ENCODE data around the gene NTM.

The NTM gene

DNA sequence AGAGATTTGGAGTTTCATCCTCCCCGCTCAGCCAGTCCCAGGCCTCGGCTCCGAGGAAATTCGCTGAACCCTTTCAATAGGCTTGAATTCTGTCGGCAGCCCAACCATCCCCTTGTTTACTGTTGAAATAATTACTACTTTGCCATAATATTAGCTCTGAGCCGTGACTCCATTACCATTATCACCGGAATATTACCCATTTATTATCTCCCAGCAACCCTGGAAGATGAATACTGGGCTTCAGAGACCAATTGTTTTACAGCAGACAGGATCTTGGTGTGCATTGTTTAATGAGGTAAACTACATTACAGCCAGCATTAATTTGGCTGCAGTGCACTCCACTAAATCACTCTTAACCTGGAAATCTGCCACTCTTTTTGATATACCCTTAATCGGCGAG is 867.4 kb downstream of the NTM start:
- Mint-ChIP-seq H3K36me3 (ENCODE audit: low read depth) (no peaks in the 10 kb centered on the region), H3K9me3 (no peaks in the 10 kb centered on the region), H3K4me3 (no peak overlapping the region), H3K27me3 (no peaks in the 10 kb centered on the region), H3K4me1 (ENCODE audit: low read depth) (no peaks in the 10 kb centered on the region), H3K27ac (no peak overlapping the region)
- intact Hi-C loops (cut with micrococcal nuclease) = no loop called here

DNA sequence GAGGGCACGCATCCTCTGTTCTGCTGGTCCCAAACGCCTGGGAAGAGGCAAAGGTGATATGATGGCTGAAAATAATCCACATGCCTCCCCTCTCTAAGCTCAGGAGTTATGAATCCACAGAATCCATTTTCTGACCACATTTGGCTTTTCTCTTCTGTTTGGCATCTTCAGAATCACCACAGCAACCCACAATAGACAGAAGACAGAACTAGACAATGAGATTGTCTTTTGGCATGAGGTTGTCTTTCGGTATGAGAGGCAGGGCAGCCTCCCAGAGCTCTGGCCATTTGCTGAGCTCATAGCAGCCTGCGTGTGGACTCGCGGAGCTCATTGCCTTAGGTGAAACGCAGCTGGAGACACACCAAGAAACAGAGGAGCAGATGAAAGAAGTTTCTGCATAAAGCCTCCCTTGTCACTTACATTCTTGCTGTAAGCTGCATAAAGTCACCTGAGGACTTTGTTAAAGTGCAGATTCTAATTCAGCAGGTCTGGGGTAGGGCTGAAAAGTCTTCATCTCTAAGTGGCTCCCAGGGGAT is 868.0 kb downstream of the NTM start:
- Mint-ChIP-seq H3K4me3 (no peak overlapping the region), H3K4me1 (ENCODE audit: low read depth) (no peaks in the 10 kb centered on the region), H3K9me3 (no peaks in the 10 kb centered on the region), H3K27ac (no peak overlapping the region), H3K27me3 (no peaks in the 10 kb centered on the region), H3K36me3 (ENCODE audit: low read depth) (no peaks in the 10 kb centered on the region)
- intact Hi-C loops (cut with micrococcal nuclease) = no loop called here

DNA sequence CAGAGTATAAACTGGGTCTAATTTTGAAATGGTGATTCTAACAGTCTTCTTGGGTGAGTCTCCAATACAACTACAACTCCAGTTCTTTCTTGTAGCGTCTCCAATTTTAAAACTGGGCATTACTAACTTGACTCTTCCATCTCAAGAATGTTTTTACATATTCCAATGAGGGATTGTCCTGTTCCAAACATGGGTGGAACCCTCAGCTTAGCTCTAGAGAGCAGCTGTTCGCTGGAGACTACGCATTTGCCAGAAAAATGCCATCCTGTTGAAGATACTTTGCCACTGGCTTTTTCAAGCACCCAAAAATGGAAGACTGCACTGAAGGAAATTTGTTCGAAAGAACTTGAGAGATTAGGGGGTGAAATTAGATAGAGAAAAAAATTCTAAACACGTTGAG is 870.0 kb downstream of the NTM start:
- Mint-ChIP-seq H3K4me3 (no peak overlapping the region), H3K36me3 (ENCODE audit: low read depth) (no peaks in the 10 kb centered on the region), H3K4me1 (ENCODE audit: low read depth) (no peaks in the 10 kb centered on the region), H3K9me3 (no peaks in the 10 kb centered on the region), H3K27me3 (no peaks in the 10 kb centered on the region), H3K27ac (no peak overlapping the region)
- intact Hi-C loops (cut with micrococcal nuclease) = no loop called here

DNA sequence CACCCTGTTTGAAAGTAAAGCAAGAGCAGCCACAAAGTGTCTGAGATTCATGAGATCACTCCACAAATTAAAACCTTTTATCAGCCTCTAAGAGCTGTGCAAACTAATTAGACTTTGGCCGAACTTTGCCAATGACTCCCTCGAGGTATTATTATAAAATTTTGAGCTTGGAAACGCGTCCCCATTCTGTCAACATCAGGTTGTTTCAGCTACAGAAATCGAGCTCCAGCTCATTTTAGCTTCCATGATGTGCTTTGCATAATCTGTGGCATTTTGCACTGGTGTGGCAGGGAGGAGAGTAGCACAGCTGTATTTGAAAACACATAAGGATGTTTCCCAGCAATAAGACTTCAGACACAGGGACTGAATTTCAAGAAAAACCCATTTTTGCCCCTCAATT is 872.2 kb downstream of the NTM start:
- Mint-ChIP-seq H3K4me3 (no peak overlapping the region), H3K4me1 (ENCODE audit: low read depth) (no peaks in the 10 kb centered on the region), H3K9me3 (no peaks in the 10 kb centered on the region), H3K27ac (no peak overlapping the region), H3K27me3 (no peaks in the 10 kb centered on the region), H3K36me3 (ENCODE audit: low read depth) (no peaks in the 10 kb centered on the region)
- intact Hi-C loops (cut with micrococcal nuclease) = no loop called here

DNA sequence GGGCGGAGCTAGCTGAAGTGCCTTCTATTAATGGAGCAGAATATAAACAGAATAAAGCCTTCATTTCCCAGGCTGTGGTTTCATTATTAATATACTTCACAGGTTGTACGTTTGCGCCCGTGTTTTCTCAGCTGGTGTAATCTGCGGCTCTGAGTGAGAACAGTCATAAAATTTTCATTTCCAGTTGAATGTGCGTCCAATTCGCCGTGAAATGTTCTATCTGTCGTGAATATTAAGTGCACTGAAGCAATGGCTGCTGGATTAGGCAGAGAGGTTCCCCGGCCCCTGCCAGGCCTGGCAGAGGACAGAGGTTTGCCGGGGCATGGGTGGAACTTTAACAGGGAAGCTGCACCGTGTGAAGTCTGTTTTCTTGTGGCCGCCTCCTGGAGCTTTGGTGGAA is 874.4 kb downstream of the NTM start:
- Mint-ChIP-seq H3K4me1 (ENCODE audit: low read depth) (no peaks in the 10 kb centered on the region), H3K27me3 (no peaks in the 10 kb centered on the region), H3K36me3 (ENCODE audit: low read depth) (no peaks in the 10 kb centered on the region), H3K9me3 (no peaks in the 10 kb centered on the region), H3K4me3 (no peak overlapping the region), H3K27ac (no peak overlapping the region)
- intact Hi-C loops (cut with micrococcal nuclease) = no loop called here

DNA sequence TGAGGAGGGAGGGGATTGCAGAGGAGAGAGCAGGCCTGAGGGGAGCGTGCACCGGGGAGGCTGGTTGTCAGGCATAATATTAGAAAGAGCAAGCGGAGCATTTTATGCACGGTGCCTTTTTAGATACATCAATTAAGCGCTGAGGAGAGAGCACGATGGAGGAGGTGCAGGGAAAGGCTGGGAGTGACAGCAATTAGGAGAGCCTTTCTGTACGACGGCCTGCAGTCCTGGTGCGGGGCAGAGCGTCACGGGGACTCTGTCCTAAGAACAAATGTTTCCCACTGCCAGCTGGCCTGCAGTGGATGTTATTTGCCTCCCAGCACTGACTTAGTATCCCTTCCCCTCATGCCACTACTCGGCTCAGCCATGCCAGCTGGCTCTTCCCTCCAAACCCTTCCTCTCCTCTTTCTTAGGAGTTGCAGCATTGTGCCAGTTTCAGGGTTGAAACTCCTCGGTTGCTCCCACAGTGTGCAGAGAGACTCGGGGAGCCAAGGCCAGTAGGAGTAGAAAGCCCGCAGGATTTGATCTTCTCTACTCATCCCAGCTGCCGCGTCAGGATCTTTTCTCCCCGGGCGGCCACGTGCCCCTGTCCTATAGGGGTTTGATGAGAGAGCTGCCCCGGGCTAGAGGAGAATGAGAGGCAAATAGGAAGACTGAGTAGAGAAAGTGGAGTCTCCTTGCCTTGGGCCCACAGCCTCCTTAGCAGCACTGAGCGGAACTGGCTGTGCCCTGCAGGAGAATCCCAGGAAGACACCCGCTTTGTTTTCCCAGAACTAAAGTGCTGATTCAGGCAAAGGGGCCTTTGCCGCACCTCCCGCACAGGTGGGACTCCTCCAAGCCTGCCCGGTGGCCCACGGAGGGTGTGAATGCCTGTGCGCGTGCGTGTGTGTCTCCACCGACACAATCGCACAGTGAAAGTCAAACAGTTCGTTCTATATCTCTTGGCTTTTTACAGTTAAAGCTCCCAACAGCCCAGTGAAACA is 875.3 kb downstream of the NTM start:
- Mint-ChIP-seq H3K9me3 (no peaks in the 10 kb centered on the region), H3K4me1 (ENCODE audit: low read depth) (no peaks in the 10 kb centered on the region), H3K27me3 (no peaks in the 10 kb centered on the region), H3K27ac (no peak overlapping the region), H3K4me3 (no peak overlapping the region), H3K36me3 (ENCODE audit: low read depth) (no peaks in the 10 kb centered on the region)
- intact Hi-C loops (cut with micrococcal nuclease) = no loop called here

DNA sequence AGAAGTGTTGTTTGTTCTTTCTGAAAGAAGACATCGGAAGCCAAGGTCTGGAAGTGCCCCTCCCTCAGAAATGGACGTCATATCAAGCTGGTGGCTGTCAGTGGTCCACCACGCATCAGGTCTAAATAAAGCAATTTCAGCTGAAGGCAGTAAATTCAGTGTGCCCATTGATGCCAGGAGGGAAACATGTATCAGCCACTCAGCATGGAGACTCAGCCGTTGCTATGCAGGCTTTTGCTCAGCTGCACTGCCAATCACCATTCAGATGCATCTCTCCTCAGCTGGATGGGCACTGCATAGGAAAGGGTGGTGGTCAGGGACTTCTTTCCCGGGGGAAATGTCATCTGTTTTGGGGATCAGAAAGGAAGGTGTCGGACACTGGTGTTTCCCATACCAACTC is 878.2 kb downstream of the NTM start:
- no peaks in the 10 kb centered on the region for H3K4me1 Mint-ChIP-seq (ENCODE audit: low read depth)
- H3K27me3 Mint-ChIP-seq = no peaks in the 10 kb centered on the region
- no peak overlapping the region for H3K4me3 Mint-ChIP-seq
- intact Hi-C loops (cut with micrococcal nuclease) = no loop called here
- no peaks in the 10 kb centered on the region for H3K9me3 Mint-ChIP-seq
- no peak overlapping the region for H3K27ac Mint-ChIP-seq
- H3K36me3 Mint-ChIP-seq (ENCODE audit: low read depth) = no peaks in the 10 kb centered on the region

DNA sequence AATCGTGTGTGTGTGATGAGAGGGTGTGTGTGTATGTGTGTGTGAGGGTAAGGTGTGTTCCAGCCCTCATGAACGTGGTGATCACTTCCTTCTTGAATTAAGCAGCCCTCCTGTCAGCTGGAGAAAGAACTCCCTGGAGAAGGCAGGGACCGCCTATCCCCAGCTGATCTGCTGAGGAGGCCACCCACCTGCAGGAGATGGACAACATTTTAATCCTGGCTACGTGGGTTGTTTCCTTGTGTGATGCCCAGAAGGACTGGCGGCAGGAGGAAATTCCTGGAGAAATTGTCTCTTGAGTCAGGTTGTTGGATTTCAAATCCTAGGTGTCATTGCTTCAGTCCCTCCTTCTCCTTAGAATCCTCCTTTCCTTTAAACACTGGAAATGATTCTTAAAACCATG is 878.8 kb downstream of the NTM start:
- intact Hi-C loops (cut with micrococcal nuclease) = no loop called here
- Mint-ChIP-seq H3K4me1 (ENCODE audit: low read depth) (no peaks in the 10 kb centered on the region), H3K9me3 (no peaks in the 10 kb centered on the region), H3K27me3 (no peaks in the 10 kb centered on the region), H3K4me3 (no peak overlapping the region), H3K36me3 (ENCODE audit: low read depth) (no peaks in the 10 kb centered on the region), H3K27ac (no peak overlapping the region)

DNA sequence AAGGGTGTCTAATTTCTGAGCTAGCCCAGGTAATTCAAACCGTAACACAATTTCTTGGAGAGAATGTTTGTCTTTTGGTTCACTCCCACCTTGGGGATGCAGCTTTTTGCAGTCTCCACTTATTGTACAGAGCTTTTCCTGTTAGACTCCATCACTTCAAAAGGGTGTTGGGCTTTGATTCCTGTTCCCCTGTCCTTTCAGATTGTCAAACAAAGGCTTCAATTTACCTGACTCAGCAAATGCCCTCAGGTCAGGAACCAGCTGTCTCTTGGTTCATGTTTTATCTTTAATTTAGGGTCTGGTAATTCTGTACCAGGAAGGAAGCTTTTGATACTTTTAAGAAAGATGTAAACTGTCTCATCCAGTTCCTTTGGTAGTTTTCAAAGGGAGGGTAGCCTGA is 880.6 kb downstream of the NTM start:
- Mint-ChIP-seq H3K9me3 (no peaks in the 10 kb centered on the region), H3K27me3 (no peaks in the 10 kb centered on the region), H3K36me3 (ENCODE audit: low read depth) (no peaks in the 10 kb centered on the region), H3K27ac (no peak overlapping the region), H3K4me1 (ENCODE audit: low read depth) (no peaks in the 10 kb centered on the region), H3K4me3 (no peak overlapping the region)
- intact Hi-C loops (cut with micrococcal nuclease) = no loop called here

DNA sequence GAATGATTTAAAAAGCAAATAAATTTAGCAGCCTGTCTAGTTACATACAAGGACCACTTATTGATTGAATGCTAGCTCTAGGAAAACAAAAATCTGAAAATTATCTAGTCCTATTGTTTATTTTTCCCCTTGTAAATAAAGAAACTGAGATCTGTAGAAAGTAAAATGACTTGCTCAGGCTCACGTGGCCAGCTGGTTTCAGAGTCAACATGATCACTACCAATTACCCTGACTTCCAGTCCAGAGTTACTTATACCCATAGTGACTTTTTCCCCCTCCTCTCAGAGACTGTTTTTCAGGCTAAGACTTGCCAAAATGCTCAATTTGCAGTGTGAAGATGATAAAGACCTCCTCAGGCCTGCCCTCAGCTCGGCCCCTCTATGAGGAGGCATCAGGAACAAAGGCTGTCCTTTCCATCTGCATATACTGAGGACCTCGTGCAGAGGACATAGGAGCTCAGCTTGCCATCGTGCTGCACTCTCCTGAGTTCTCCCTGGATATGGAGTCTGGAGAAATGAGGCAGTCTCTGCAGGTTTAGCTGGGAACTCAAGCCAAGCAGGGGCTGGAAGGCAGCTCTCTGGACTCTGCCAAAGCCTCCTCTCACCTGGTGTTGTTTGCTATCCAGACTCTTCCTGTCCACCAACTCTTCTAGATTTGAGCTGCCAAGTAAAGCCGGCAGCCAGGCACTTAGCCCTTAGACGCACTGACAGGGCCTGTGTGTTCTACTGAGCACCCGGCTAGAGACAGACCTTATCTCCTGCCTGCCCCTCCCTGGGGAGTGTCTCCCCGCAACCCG is 883.3 kb downstream of the NTM start:
- Mint-ChIP-seq H3K27me3 (no peaks in the 10 kb centered on the region), H3K4me1 (ENCODE audit: low read depth) (no peaks in the 10 kb centered on the region), H3K9me3 (no peaks in the 10 kb centered on the region), H3K36me3 (ENCODE audit: low read depth) (no peaks in the 10 kb centered on the region), H3K4me3 (no peak overlapping the region), H3K27ac (no peak overlapping the region)
- intact Hi-C loops (cut with micrococcal nuclease) = no loop called here

DNA sequence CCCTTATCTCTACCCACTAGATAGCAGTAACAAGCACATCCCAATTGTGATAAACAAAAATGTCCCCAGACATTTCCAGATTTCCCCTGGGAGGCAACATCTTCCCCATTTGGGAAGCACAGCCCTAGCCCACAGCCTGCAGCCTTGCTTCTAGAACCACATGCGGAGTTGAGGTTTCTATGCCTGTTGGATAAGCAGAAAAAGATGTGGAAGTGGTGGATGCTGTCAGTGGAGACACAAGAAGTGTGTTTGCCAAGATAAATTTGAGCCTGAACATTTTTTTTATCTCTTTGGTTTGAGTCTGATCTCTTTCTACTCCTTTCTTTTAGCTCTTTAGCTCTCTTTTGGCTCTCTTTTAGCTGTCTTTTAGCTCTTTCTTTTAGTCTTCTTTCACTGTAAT is 884.5 kb downstream of the NTM start:
- H3K4me1 Mint-ChIP-seq (ENCODE audit: low read depth) = no peaks in the 10 kb centered on the region
- no peaks in the 10 kb centered on the region for H3K9me3 Mint-ChIP-seq
- H3K36me3 Mint-ChIP-seq (ENCODE audit: low read depth) = no peaks in the 10 kb centered on the region
- H3K27me3 Mint-ChIP-seq = no peaks in the 10 kb centered on the region
- intact Hi-C loops (cut with micrococcal nuclease) = no loop called here
- H3K4me3 Mint-ChIP-seq = no peak overlapping the region
- no peak overlapping the region for H3K27ac Mint-ChIP-seq

DNA sequence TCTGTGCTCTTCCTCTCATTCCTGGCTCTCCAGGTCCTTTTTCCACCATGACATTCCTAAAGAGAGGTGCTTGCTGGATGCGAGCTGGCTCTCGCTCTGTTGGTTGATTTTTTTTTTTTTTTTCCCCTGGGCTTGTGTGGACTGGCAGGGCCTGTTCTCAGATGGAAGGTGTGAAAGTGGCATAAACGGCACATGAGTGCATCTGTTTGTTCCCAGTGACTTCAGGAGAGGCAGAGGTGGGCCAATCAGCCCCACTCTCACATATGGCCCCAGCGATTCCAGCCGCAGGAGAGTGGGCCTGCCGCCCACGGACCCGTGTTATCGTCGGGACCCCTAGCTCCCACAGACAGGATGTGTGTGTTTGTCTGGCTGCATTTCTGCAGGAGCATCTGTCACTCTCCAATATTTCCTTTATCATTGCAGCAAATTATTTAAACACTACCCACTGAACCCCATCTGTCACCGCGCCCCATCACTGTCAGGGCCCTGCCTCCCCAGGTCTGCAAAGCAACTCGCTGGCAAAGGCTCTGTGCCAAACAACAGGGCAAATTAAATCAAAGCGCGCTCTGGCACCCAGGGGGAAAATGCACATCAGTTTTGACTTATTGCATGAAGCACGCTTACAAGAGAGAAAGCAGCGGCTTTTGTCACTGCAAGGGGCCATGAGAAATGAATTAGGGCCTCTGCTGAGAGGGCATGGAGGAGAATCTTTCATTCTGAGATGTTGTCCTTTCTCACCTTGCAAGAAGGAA is 886.3 kb downstream of the NTM start:
- Mint-ChIP-seq H3K4me1 (ENCODE audit: low read depth) (no peaks in the 10 kb centered on the region), H3K9me3 (no peaks in the 10 kb centered on the region), H3K4me3 (no peak overlapping the region), H3K27ac (no peak overlapping the region), H3K36me3 (ENCODE audit: low read depth) (no peaks in the 10 kb centered on the region), H3K27me3 (no peaks in the 10 kb centered on the region)
- intact Hi-C loops (cut with micrococcal nuclease) = no loop called here

DNA sequence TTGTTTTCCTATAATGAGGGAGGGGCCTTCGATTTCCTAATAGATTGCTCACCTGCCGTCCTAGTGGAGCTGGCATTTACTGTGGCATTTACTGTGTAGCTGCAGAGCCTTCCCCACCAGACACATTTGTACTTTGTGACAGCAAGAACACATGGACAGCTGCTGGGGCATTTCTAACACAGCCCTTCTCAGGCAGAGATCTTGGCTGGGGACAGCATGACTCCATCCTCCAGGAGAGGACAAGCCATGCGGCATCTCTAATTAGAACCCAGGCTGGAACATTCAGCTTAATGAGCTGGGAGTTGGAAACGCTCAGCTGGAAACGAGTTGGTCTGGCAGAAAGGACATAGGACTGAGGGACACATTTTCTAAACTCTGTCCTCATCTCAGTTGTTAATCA is 887.5 kb downstream of the NTM start:
- no peak overlapping the region for H3K27ac Mint-ChIP-seq
- no peaks in the 10 kb centered on the region for H3K9me3 Mint-ChIP-seq
- no peaks in the 10 kb centered on the region for H3K4me1 Mint-ChIP-seq (ENCODE audit: low read depth)
- no peaks in the 10 kb centered on the region for H3K27me3 Mint-ChIP-seq
- no peaks in the 10 kb centered on the region for H3K36me3 Mint-ChIP-seq (ENCODE audit: low read depth)
- H3K4me3 Mint-ChIP-seq = no peak overlapping the region
- intact Hi-C loops (cut with micrococcal nuclease) = no loop called here

DNA sequence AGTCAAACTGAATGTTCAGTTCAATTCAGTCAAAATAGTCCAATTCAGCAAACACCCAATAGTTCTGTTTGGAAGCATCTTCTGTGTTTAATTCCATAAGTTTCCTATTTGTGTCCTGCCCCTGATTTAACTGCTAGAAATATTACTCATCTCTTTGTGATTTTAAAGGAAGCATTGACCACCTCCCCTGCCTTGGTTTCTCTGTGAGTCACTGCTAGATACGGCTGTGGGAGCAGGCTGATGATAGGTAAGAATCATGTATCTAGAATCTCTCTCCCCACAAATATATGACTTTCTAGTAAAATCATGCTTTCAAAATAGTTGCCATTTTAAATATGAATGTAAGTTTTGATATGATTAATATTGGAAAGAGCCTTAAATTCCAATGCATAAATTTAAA is 888.5 kb downstream of the NTM start:
- Mint-ChIP-seq H3K4me3 (no peak overlapping the region), H3K27me3 (no peaks in the 10 kb centered on the region), H3K36me3 (ENCODE audit: low read depth) (no peaks in the 10 kb centered on the region), H3K27ac (no peak overlapping the region), H3K4me1 (ENCODE audit: low read depth) (no peaks in the 10 kb centered on the region), H3K9me3 (no peaks in the 10 kb centered on the region)
- intact Hi-C loops (cut with micrococcal nuclease) = no loop called here
